Parietal lobe (tissue), 2 donors: ENCODE data around the gene NMNAT1. TPM values are rescaled to one million over a fixed set of nuclear protein-coding genes. Genes with fewer than 3 reads are reported as not detected.

ENCODE experiments used
- small RNA-seq: library from RNA; depleted of rRNA; stranded (forward); fragments of <200 nt; gene quantifications from one replicate; pipeline ENCODE3, GENCODE V24; 2014; ENCODE audit warnings: low replicate concordance
- total RNA-seq: library from RNA; depleted of rRNA; stranded (reverse); fragments of >200 nt; gene quantifications from one replicate; pipeline ENCODE4 v1.2.3, GENCODE V29; 2014

The NMNAT1 gene
- total RNA-seq: 5.9 TPM

DNA sequence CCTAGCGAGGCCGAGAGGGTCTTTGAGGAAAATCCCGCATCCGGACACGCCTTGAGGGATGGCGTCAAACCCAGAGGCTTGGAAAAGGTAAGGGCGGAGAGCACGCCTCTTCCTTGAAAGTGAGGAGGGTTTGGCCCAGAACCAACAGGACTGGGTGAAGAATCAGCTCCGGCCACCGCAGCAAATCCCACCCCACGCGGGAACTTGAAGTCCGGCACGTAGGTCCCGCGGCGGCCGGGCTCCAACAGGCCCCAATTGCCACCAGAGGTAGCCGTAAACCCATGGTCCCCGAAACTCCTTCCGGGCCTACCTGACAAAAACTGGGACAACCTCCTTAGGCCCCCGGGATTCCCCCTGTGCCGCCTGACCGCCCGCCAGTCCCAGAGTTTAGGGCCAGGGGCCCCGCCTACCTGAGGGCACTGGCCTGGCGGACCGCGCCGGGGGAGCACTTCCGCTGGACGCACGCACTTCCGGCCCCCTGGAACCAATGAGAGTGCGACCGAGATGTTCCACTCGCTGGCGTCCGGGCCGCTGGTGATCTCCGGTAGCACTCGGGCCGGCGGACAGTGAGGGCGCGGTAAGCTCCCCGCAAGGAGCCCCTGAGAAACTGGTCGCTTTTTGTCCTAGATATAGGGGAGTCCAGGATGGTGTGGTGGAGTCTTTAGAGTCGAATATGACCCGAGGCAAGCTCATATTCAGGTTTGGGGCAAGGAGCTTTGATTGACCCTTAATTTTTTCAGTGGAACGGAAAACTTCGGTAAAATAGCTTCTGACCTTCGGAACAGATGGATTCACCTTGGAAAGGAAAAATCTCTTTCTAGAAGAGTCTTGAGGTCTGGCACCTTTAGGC is at the start of gene NMNAT1, which contains the start of gene LZIC:
Gene NMNAT1, plus strand, starts transcription at position 537 of the 850 bp plus-strand sequence. CDS start 28,599 bp downstream, outside the sequence.
Gene LZIC, minus strand, starts transcription at position 453 of the 850 bp plus-strand sequence. CDS start 6,772 bp downstream, outside the sequence.

DNA sequence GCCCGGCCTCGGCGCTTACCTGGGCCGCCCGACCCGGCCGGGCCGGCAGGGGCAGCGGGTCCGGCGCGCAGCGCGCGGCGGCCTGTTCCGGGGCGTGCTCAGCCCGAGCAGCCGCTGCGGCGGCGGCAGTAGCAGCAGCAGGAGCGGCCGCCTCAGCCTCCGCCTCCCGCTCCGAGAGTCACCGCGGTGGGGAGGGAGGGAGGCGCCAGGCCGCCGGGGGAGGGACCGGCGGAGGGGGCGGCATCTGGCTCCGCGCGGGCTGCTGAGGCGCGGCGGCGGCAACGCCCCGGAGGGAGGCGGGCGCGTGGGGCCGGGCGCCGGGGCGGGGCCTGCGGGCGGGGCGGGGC is 33.2 kb upstream of the NMNAT1 start, which contains the start of gene CTNNBIP1:
Gene CTNNBIP1, minus strand, starts transcription at position 194 of the 347 bp plus-strand sequence. CDS start 38,205 bp downstream, outside the sequence.

DNA sequence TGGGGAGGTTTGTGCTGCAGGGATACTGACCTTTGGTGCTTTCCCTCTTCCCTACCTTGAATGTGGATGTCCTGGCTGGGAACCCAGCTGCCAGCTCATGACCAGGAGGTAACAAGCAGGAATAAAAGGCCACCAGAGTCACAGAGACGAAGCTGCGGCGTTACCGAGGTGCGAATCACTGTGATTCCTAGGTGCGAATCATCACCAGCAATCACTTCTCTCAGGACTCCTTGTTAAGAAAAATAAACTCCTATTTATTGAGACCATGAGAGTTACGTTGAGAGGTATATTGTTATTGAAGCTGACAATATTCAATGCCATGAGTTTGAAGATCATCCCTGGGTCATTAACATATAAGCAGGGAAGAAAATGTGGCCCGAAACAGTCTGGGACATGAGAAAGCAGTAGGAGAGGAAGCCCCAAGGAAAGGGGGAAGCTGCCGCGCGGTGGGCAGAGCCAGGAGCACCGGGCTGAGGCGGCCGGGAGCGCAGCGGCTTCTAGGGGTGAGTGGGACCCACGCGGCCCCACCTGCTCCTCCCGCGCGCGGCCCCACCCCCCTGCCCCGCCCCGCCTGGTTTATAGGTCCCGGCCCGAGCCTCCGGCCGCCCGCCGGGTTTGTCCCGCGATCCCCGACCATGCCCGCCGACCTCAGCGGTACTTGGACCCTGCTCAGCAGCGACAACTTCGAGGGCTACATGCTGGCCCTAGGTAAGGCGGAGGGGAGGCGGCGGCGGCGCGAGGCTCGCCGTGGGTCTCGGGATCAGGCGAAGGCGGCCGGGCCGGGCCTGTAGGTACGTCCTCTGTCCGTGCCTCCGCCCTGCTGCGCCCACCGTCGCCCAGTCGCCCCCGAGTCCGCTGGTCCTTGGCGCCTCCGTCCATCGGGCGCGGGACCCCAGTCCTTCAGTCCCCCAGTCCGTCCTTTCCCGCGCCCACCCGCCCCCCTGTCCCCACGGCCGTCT is 53.6 kb downstream of the NMNAT1 start, which contains the start of gene RBP7:
Gene RBP7, plus strand, starts transcription at position 605 of the 959 bp plus-strand sequence. Its CDS starts 31 bp downstream, at position 636.

DNA sequence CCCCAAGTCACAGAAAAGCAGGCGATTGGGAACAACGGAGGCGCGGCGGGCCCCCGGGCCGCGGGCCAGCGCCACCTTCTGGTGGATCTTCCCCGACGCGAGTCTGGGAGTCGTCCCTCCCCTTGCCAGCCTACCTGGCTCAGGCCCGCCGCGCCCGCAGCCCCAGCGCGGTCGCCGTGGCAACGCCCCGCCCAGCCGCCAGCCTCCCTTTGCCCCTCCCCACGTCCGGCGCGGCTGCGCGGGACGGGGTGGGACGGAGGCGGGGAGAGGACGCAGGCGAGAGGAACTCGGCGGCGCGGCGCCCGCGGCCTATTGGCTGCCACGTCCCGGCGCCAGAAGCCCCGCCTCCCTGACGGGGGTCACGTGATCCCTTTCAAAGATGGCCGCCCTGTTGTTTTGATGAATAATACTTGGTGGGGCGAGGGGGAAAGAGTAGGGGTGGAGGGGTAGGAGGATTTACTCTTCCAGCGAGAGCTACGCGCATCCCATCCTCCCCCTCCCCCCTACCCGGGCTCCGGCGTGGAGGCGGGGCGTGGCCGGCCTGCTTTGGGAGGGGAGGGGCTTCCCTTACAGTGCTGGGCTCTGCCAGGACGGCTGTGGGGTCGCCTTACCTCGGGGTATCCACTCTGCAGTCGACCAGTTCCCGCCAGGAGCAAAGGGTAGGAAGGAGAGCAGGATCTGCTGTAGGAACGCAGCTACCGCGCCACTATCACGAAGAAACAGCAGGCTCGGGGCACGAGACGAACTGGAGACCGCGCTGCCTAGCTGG is 89.5 kb downstream of the NMNAT1 start, which contains the start of gene UBE4B:
Gene UBE4B, plus strand, starts transcription at position 369 of the 769 bp plus-strand sequence. CDS start 713 bp downstream, outside the sequence.

Small RNA genes lying within 50 kb of the gene (small RNA-seq; reads per million reads assigned to genes)
- gene MIR5697: not detected

Other genes with a start within 250 kb of the NMNAT1 start
- 141 TPM for gene CLSTN1, start 119.5 kb upstream of the NMNAT1 start, total RNA-seq
- gene CTNNBIP1, start 33.2 kb upstream of the NMNAT1 start, total RNA-seq: 41.0 TPM
- 59.5 TPM for gene LZIC, start 84 bp upstream of the NMNAT1 start, total RNA-seq
- gene RBP7, start 53.8 kb downstream of the NMNAT1 start, total RNA-seq: not detected
- 52.9 TPM for gene UBE4B, start 89.5 kb downstream of the NMNAT1 start, total RNA-seq